ENCODE data around the gene RIMS4. TPM values are rescaled to one million over a fixed set of nuclear protein-coding genes. Genes with fewer than 3 reads are reported as not detected.

RIMS4 gene
- total and polyA plus RNA-seq, 2 of the 13 experiments (the other 11 are each of a cell fraction or from before 2014, with no cell fraction given), result 0.01 to 0.07 TPM

GRCh38 chr20:44790638-44791393 is 19.5 kb downstream of the RIMS4 start (continued):
- TF ChIP-seq ZNF142 (CRISPR knock-in tag; IDR thresholded peaks at IDR 0.05) (no peak), TRAFD1 (CRISPR knock-in tag; IDR thresholded peaks at IDR 0.05; ENCODE audit: borderline replicate concordance) (no peak), SAP130 (CRISPR knock-in tag; IDR thresholded peaks at IDR 0.05; ENCODE audit: low read depth) (no peak), UBTF (CRISPR knock-in tag; IDR thresholded peaks at IDR 0.05) (no peak), ZNF841 (CRISPR knock-in tag; IDR thresholded peaks at IDR 0.05; ENCODE audit: borderline replicate concordance) (no peak), ZBTB40 (IDR thresholded peaks at IDR 0.05) (no peak), ZBTB40 (CRISPR knock-in tag; IDR thresholded peaks at IDR 0.05) (no peak)
